Measurements from ENCODE around the gene ACBD7. TPM values are rescaled to one million over a fixed set of nuclear protein-coding genes. Genes with fewer than 3 reads are reported as not detected.
A peak's percentile ranks its signal among the peaks of the same experiment; 100 is the strongest.

Gene ACBD7
- total RNA-seq, 1 donor from 2014 or later, result 0.26 TPM

DNA sequence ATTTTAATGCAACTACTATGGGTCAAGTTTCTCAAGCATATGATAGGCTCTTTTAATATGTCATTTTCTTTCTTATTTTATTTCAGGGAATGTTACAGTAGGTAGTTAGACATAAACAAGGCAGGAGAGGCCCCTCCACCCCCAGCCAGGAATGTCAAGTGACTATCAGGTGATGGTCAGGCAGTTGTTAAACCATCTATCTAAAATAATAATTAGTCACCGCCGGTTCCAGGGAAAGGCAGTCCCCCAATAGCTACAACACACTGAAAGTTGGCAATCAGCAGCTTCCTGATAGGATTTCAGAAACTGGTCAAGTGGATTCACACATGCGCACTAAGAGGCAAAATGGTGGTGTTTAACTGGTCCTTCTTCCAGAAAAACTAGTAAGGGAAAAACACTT lies 35.5 kb downstream of the ACBD7 start:
- no peak for TF ChIP-seq CTCF (IDR thresholded peaks at IDR 0.05; ENCODE audit: insufficient read depth, low read length, severe bottlenecking)
- no peak for DNase-seq (ENCODE audit: low read depth)
- FAIRE-seq, result no peak
- H3K4me3 ChIP-seq (ENCODE audit: low read depth, low read length), result no peak overlapping the region
- no peaks in the 10 kb centered on the region for H3K36me3 ChIP-seq (ENCODE audit: control insufficient read depth, insufficient read depth, low read length)
- no peaks in the 10 kb centered on the region for H3K27me3 ChIP-seq (ENCODE audit: control insufficient read depth, insufficient read depth, low read length)

GRCh38 chr10:15052121-15052520 lies 36.5 kb downstream of the ACBD7 start:
- no peak for TF ChIP-seq CTCF (IDR thresholded peaks at IDR 0.05; ENCODE audit: insufficient read depth, low read length, severe bottlenecking)
- Histone ChIP-seq H3K36me3 (ENCODE audit: control insufficient read depth, insufficient read depth, low read length) (no peaks in the 10 kb centered on the region), H3K27me3 (ENCODE audit: control insufficient read depth, insufficient read depth, low read length) (no peaks in the 10 kb centered on the region), H3K4me3 (ENCODE audit: low read depth, low read length) (no peak overlapping the region)
- FAIRE-seq, result no peak
- DNase-seq (ENCODE audit: low read depth), result no peak

- Histone ChIP-seq H3K36me3 (ENCODE audit: control insufficient read depth, insufficient read depth, low read length) (no peaks in the 10 kb centered on the region), H3K4me3 (ENCODE audit: low read depth, low read length) (no peak overlapping the region), H3K27me3 (ENCODE audit: control insufficient read depth, insufficient read depth, low read length) (no peaks in the 10 kb centered on the region)
- FAIRE-seq (no peak), DNase-seq (ENCODE audit: low read depth) (no peak)
- TF ChIP-seq CTCF (IDR thresholded peaks at IDR 0.05; ENCODE audit: insufficient read depth, low read length, severe bottlenecking), result no peak
Measured at GRCh38 chr10:15049533-15049932, 39.0 kb downstream of the ACBD7 start.

DNA sequence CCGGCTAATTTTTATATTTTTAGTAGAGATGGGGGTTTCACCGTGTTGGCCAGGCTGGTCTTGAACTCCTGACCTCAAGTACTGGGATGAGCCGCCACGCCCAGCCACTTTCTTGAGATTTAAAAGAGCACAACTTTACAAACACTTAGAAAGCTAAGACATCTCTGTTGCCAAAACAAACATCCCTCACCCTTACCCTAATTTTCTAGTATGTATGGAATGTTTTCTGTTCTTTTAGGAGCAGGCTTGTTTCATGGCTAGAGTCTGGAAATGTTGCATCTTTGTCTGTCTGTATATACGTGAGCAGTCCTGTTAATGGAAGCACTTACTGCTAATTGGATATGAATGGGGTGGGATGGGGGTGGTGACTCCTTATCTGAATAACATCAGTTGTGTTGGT lies 42.0 kb downstream of the ACBD7 start:
- Histone ChIP-seq H3K27me3 (ENCODE audit: control insufficient read depth, insufficient read depth, low read length) (no peaks in the 10 kb centered on the region), H3K36me3 (ENCODE audit: control insufficient read depth, insufficient read depth, low read length) (no peaks in the 10 kb centered on the region), H3K4me3 (ENCODE audit: low read depth, low read length) (no peak overlapping the region)
- no peak for DNase-seq (ENCODE audit: low read depth)
- TF ChIP-seq CTCF (IDR thresholded peaks at IDR 0.05; ENCODE audit: insufficient read depth, low read length, severe bottlenecking), result no peak
- no peak for FAIRE-seq

DNA sequence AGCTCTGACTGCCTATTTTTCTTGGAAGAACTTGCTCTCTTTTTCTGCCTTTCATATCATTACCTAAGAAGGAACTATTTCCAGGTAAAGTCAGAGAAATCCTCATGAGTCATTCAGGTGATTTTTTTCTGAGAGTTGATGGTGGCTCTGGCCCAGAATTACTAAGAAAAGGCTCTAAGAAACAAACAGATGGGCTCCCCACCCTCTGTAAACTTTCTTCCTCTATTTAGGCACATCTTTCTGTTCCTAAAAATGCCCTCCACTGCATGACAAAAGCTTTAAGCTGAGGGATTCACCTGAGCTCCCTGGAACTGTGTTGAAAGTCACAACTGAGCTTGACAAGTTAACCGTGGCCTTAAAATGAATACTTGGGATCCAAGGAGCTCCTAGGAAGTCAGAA lies 43.2 kb downstream of the ACBD7 start:
- TF ChIP-seq CTCF (IDR thresholded peaks at IDR 0.05; ENCODE audit: insufficient read depth, low read length, severe bottlenecking), result no peak
- Histone ChIP-seq H3K36me3 (ENCODE audit: control insufficient read depth, insufficient read depth, low read length) (no peaks in the 10 kb centered on the region), H3K27me3 (ENCODE audit: control insufficient read depth, insufficient read depth, low read length) (no peaks in the 10 kb centered on the region), H3K4me3 (ENCODE audit: low read depth, low read length) (no peak overlapping the region)
- peak; percentile 59 for DNase-seq (ENCODE audit: low read depth)
- no peak for FAIRE-seq

- peak; percentile 31 for DNase-seq (ENCODE audit: low read depth)
- TF ChIP-seq CTCF (IDR thresholded peaks at IDR 0.05; ENCODE audit: insufficient read depth, low read length, severe bottlenecking), result no peak
- no peak within 1 kb of the TSS for H3K4me3 ChIP-seq (ENCODE audit: low read depth, low read length)
- no peaks in the 10 kb centered on the region for H3K27me3 ChIP-seq (ENCODE audit: control insufficient read depth, insufficient read depth, low read length)
- no peaks in the 10 kb centered on the region for H3K36me3 ChIP-seq (ENCODE audit: control insufficient read depth, insufficient read depth, low read length)
- no peak for FAIRE-seq
Measured at GRCh38 chr10:15043674-15044073, 44.9 kb downstream of the ACBD7 start, which contains the start of gene OLAH. Gene OLAH (plus strand): TSS chr10:15043943. CDS start chr10:15047289, 3,346 bp downstream.

All from bronchial epithelial cell (primary cell).